K562 (cell line): ENCODE results near the gene CLASP1. TPM values are rescaled to one million over a fixed set of nuclear protein-coding genes. Genes with fewer than 3 reads are reported as not detected.

Source experiments
- ATAC-seq: fragments of 200-7000 bp; cut with Tn5 transposase; 3 replicates; pipeline ENCODE4 v1.9.1; 2020; ENCODE audit warnings: moderate library complexity
- BruUV-seq: library from RNA; stranded (reverse); fragments of 400-500 nt; replicated peaks from 2 replicates; lab custom pipeline; 2021; lab: Mats Ljungman, UMichigan
- CTCF ChIA-PET: fragments of 300-600 bp; formaldehyde crosslinking; extraction: SDS; loops from one replicate; lab custom pipeline; 2021; ENCODE audit warnings: low intra/inter-chr PET ratio; lab: Yijun Ruan, JAX
- POLR2A ChIA-PET: fragments of 300-600, 350-650 bp; sonication (Branson Sonifier 250); formaldehyde crosslinking; extraction: SDS; loops from one replicate; lab custom pipeline; 2021; ENCODE audit warnings: antibody characterized with exemption, inconsistent platforms; lab: Yijun Ruan, JAX
- DNase-seq, 4 experiments: peaks; one replicate each; pipeline versions ENCODE4 v3.0.0 to v3.0.0-alpha.2; 2011 to 2018; ENCODE audit warnings: low spot score in 3 of 4, mixed read lengths in 3 of 4; ENCODE audit errors: extremely low read depth in 1 of 4
- FAIRE-seq: peaks from 2 replicates; lab custom pipeline; 2011; peaks lifted over from hg19 to GRCh38; lab: Jason Lieb, UNC
- H2AFZ ChIP-seq: 2 replicates; pipeline ENCODE4 v1.6.0; 2011; ENCODE audit warnings: low read depth, low read length, control low read depth, inconsistent platforms
- H3K27ac ChIP-seq: fragments of 200-600 bp; 3 replicates; pipeline ENCODE4 v1.8.0; 2011; ENCODE audit warnings: low read depth, mild to moderate bottlenecking, control low read depth, inconsistent platforms, low read length, moderate library complexity, mixed read lengths; ENCODE audit errors: extremely low read depth
- H3K27me3 ChIP-seq, 2 experiments: fragments of 300-600 bp in 1 of 2; 2 replicates in 1 of 2; 3 replicates in 1 of 2; pipeline versions ENCODE4 v1.6.0 to v1.8.0; 2011; ENCODE audit warnings: inconsistent platforms in 2 of 2, low read length in 2 of 2, mild to moderate bottlenecking in 1 of 2, mixed read lengths in 1 of 2, moderate library complexity in 1 of 2; ENCODE audit not compliant: control insufficient read depth in 2 of 2, insufficient read depth in 2 of 2
- H3K36me3 ChIP-seq: fragments of 300-600 bp; 3 replicates; pipeline ENCODE4 v1.8.0; 2011; ENCODE audit warnings: mild to moderate bottlenecking, low read length, inconsistent platforms; ENCODE audit not compliant: control insufficient read depth, insufficient read depth
- H3K4me1 ChIP-seq, 2 experiments: fragments of 200-600 bp in 1 of 2; replicated peaks in 1 of 2; 2 replicates in 1 of 2; 3 replicates in 1 of 2; pipeline versions ENCODE4 v1.5.1 to v1.8.0; 2011; ENCODE audit warnings: inconsistent platforms in 2 of 2, low read length in 2 of 2, mild to moderate bottlenecking in 1 of 2, mixed read lengths in 1 of 2, moderate library complexity in 1 of 2; ENCODE audit not compliant: control insufficient read depth in 2 of 2, insufficient read depth in 2 of 2
- H3K4me2 ChIP-seq: 2 replicates; pipeline ENCODE4 v1.6.1; 2011; ENCODE audit warnings: low read length, control low read depth, inconsistent platforms, mixed read lengths; ENCODE audit not compliant: insufficient read depth
- H3K4me3 ChIP-seq: fragments of 200-600 bp; sonication (generic), shearing (Covaris generic); 2 replicates; pipeline ENCODE4 v1.5.1; 2016; ENCODE audit warnings: control low read depth, inconsistent platforms
- H3K79me2 ChIP-seq: fragments of 200-600 bp; 3 replicates; pipeline ENCODE4 v1.8.0; 2011; ENCODE audit warnings: low read length, inconsistent platforms; ENCODE audit not compliant: control insufficient read depth, insufficient read depth
- H3K9ac ChIP-seq, 2 experiments: 2 replicates each; pipeline versions ENCODE4 v1.6.0 to v1.6.1; 2011; ENCODE audit warnings: low read depth in 2 of 2, low read length in 2 of 2, control low read depth in 1 of 2, inconsistent platforms in 1 of 2, mild to moderate bottlenecking in 1 of 2, mixed read lengths in 1 of 2; ENCODE audit not compliant: insufficient read depth in 1 of 2
- H3K9me1 ChIP-seq: one replicate; pipeline ENCODE4 v1.6.0; 2011; ENCODE audit warnings: inconsistent platforms, mild to moderate bottlenecking, low read length, moderate library complexity; ENCODE audit not compliant: control insufficient read depth, insufficient read depth
- H3K9me3 ChIP-seq: replicated peaks from 2 replicates; pipeline ENCODE4 v1.5.1; 2011; ENCODE audit warnings: low read depth, low read length, inconsistent platforms; ENCODE audit not compliant: control insufficient read depth, insufficient read depth
- H4K20me1 ChIP-seq: replicated peaks from 2 replicates; pipeline ENCODE4 v1.6.1; 2011; ENCODE audit warnings: low read length, inconsistent platforms, mixed read lengths; ENCODE audit not compliant: control insufficient read depth, insufficient read depth
- MTA2 ChIP-seq: fragments of 450-650 bp; IDR thresholded peaks from 2 replicates; pipeline ENCODE4 v1.6.1; 2016; ENCODE audit warnings: low read depth
- NRF1 ChIP-seq, 2 experiments: fragments of 450-650 bp; IDR thresholded peaks in 1 of 2; conservative IDR thresholded peaks in 1 of 2; 2 replicates each; pipeline ENCODE4 v1.6.1; 2014; ENCODE audit warnings: mild to moderate bottlenecking in 2 of 2
- SAFB2 ChIP-seq: fragments of 200-400 bp; formaldehyde crosslinking; IDR thresholded peaks from 2 replicates; pipeline ENCODE4 v1.6.1; 2018; ENCODE audit warnings: borderline replicate concordance, low read length, low read depth, moderate library complexity; ENCODE audit not compliant: severe bottlenecking
- SRSF7 ChIP-seq: fragments of 200-400 bp; formaldehyde crosslinking; optimal IDR thresholded peaks from 2 replicates; pipeline ENCODE3; 2017; ENCODE audit warnings: mild to moderate bottlenecking, low read depth, low read length
- TAF7 ChIP-seq: fragments of 450-650 bp; IDR thresholded peaks from 2 replicates; pipeline ENCODE4 v1.6.1; 2016; ENCODE audit warnings: missing genetic modification characterization, missing compliant biosample characterization
- ZNF140 ChIP-seq: fragments of 250-450 bp; sonication (Bioruptor Pico); IDR thresholded peaks from 2 replicates; pipeline ENCODE4 v1.8.0; 2021; ENCODE audit warnings: moderate library complexity, mild to moderate bottlenecking, inconsistent platforms
- ZNF764 ChIP-seq: fragments of 250-450 bp; sonication (Bioruptor Pico); IDR thresholded peaks from 2 replicates; pipeline ENCODE4 v1.4.0; 2020; ENCODE audit warnings: low read depth, mild to moderate bottlenecking, moderate library complexity
- WGBS: fragments of 100-300 bp; shearing (Covaris generic); methylation state at CpG from one replicate; pipeline ENCODE4 v1.1.6; 2016; ENCODE audit warnings: low coverage, mixed read lengths; ENCODE audit not compliant: insufficient coverage; ENCODE audit errors: missing lambda C conversion rate; 5-methylcytosine and 5-hydroxymethylcytosine counted together
- in situ Hi-C: fragments of 300-500 bp; cut with MboI; formaldehyde crosslinking; loops from 4 replicates; pipeline ENCODE4 v1.15.0; 2018; ENCODE audit warnings: inconsistent platforms, mixed read lengths
- intact Hi-C: fragments of 100-400 bp; cut with micrococcal nuclease; formaldehyde crosslinking; loops from 2 replicates; pipeline ENCODE4 v1.14.2; 2022
- polyA plus RNA-seq, 8 experiments: library from polyadenylated mRNA; depleted of rRNA in 4 of 8; stranded (reverse) in 5 of 8; unstranded in 3 of 8; fragments of >200 nt; fragmentation: Nextera tagmentation in 2 of 8; fragmentation: Illumina TruSeq in 1 of 8; extraction: Ambion mirVana in 2 of 8; extraction: Trizol in 1 of 8; gene quantifications; 2 replicates each; pipeline versions ENCODE4 v1.2.1 to v1.2.3, GENCODE V29; 2011 to 2014; ENCODE audit warnings: inconsistent platforms in 1 of 8, missing spikeins in 1 of 8
- total RNA-seq, 7 experiments: library from RNA; depleted of rRNA in 6 of 7; stranded (reverse); fragments of >200 nt in 6 of 7; fragmentation: Illumina TruSeq in 2 of 7; extraction: Trizol in 2 of 7; gene quantifications; 2 replicates each; pipeline versions ENCODE4 v1.2.1 to v1.2.3, GENCODE V29; 2011 to 2021; ENCODE audit warnings: low replicate concordance in 1 of 7
- TF ChIP-seq, protein P1 (sequence below): fragments of 450-650 bp; formaldehyde crosslinking; IDR thresholded peaks from 2 replicates; pipeline ENCODE4 v1.4.0; 2020; ENCODE audit warnings: mild to moderate bottlenecking
- TF ChIP-seq, protein P2 (sequence below), 2 experiments: fragments of 450-650 bp in 1 of 2; sonication (generic) in 1 of 2; formaldehyde crosslinking in 1 of 2; IDR thresholded peaks in 1 of 2; conservative IDR thresholded peaks in 1 of 2; 2 replicates each; pipeline versions ENCODE4 v1.6.1 to v1.8.1; 2016 to 2023; ENCODE audit warnings: mild to moderate bottlenecking in 2 of 2, moderate library complexity in 2 of 2, inconsistent platforms in 1 of 2, missing genetic modification reagents in 1 of 2
- TF ChIP-seq, protein P3 (sequence below): fragments of 250-450 bp; sonication (Bioruptor Pico); IDR thresholded peaks from 2 replicates; pipeline ENCODE4 v1.9.0; 2021; ENCODE audit warnings: mild to moderate bottlenecking, inconsistent platforms

The CLASP1 gene
- total and polyA plus RNA-seq, 9 of the 15 experiments (the other 6 are each of a cell fraction or from before 2014, with no cell fraction given): 1.7 to 40.3 (median 20.7) TPM

DNA sequence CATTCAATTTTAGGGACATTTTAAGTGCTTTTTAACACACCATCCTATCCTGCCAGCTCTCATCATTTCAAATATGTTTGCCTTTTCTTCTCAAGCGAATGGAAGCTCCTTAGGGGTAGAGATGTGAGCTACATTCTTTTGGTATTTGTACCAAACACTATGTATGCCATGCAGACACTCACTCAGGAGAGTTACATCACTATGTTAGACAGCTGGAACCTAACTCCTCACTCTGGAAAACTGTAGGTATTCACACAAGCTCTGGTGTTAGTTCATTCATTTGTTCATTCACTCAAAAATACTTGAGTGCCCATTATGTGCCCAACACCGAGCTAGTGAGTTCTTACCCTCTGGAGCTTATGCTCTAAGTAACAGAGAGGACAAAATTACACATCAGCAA, 144.9 kb downstream of the CLASP1 start:
- TF ChIP-seq ZNF764 (no peak), MTA2 (no peak), ZNF140 (CRISPR knock-in tag) (no peak), NRF1 (conservative IDR thresholded peaks at IDR 0.05 in 1 of 2, IDR thresholded peaks at IDR 0.05 in 1 of 2) (no peak), SRSF7 (no peak), SAFB2 (no peak), TAF7 (tag) (no peak)
- TF ChIP-seq, protein P1, sequence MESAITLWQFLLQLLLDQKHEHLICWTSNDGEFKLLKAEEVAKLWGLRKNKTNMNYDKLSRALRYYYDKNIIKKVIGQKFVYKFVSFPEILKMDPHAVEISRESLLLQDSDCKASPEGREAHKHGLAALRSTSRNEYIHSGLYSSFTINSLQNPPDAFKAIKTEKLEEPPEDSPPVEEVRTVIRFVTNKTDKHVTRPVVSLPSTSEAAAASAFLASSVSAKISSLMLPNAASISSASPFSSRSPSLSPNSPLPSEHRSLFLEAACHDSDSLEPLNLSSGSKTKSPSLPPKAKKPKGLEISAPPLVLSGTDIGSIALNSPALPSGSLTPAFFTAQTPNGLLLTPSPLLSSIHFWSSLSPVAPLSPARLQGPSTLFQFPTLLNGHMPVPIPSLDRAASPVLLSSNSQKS (CRISPR knock-in tag): no peak
- TF ChIP-seq, protein P2, sequence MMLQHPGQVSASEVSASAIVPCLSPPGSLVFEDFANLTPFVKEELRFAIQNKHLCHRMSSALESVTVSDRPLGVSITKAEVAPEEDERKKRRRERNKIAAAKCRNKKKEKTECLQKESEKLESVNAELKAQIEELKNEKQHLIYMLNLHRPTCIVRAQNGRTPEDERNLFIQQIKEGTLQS (IDR thresholded peaks at IDR 0.05): no peak
- TF ChIP-seq, protein P2 (CRISPR knock-in tag; conservative IDR thresholded peaks at IDR 0.05): no peak
- TF ChIP-seq, protein P3, sequence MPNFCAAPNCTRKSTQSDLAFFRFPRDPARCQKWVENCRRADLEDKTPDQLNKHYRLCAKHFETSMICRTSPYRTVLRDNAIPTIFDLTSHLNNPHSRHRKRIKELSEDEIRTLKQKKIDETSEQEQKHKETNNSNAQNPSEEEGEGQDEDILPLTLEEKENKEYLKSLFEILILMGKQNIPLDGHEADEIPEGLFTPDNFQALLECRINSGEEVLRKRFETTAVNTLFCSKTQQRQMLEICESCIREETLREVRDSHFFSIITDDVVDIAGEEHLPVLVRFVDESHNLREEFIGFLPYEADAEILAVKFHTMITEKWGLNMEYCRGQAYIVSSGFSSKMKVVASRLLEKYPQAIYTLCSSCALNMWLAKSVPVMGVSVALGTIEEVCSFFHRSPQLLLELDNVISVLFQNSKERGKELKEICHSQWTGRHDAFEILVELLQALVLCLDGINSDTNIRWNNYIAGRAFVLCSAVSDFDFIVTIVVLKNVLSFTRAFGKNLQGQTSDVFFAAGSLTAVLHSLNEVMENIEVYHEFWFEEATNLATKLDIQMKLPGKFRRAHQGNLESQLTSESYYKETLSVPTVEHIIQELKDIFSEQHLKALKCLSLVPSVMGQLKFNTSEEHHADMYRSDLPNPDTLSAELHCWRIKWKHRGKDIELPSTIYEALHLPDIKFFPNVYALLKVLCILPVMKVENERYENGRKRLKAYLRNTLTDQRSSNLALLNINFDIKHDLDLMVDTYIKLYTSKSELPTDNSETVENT: no peak
- H3K36me3 ChIP-seq: peaks cover 29% of the 10 kb centered on the region
- no peaks in the 10 kb centered on the region for H3K4me1 ChIP-seq
- no peak overlapping the region for H2AFZ ChIP-seq
- ATAC-seq (no peak), FAIRE-seq (no peak), DNase-seq (no peak)
- intact Hi-C loops: no loop called here
- POLR2A ChIA-PET: interaction anchor here (0.7 kb wide), 2 partner anchors 26 to 376 kb away, joined by 3 read pairs; partner anchors contain the start of gene RNU4ATAC
- H3K4me3 ChIP-seq: no peak overlapping the region
- CTCF ChIA-PET: no interaction called here
- H3K4me2 ChIP-seq: no peak overlapping the region
- no peak overlapping the region for H3K9ac ChIP-seq
- no peaks in the 10 kb centered on the region for H4K20me1 ChIP-seq
- H3K9me1 ChIP-seq: no peaks in the 10 kb centered on the region
- in situ Hi-C loops: no loop called here
- WGBS: 83% methylated on average over 2 of the region's 2 CpGs
- H3K79me2 ChIP-seq: peaks cover 12% of the 10 kb centered on the region; the same call in 2 of the 3 replicates
- H3K27me3 ChIP-seq: no peaks in the 10 kb centered on the region
- no TSS peak for BruUV-seq
- H3K27ac ChIP-seq: no peak overlapping the region
- H3K9me3 ChIP-seq: no peaks in the 10 kb centered on the region
